K562 (cell line): ENCODE data around the gene PHF3. TPM values are rescaled to one million over a fixed set of nuclear protein-coding genes. Genes with fewer than 3 reads are reported as not detected.

Experiments
- ATAC-seq: fragments of 200-7000 bp; cut with Tn5 transposase; 3 replicates; pipeline ENCODE4 v1.9.1; 2020; ENCODE audit warnings: moderate library complexity
- BruUV-seq: library from RNA; stranded (reverse); fragments of 400-500 nt; replicated peaks from 2 replicates; lab custom pipeline; 2021; lab: Mats Ljungman, UMichigan
- CTCF ChIA-PET: fragments of 300-600 bp; formaldehyde crosslinking; extraction: SDS; loops from one replicate; lab custom pipeline; 2021; ENCODE audit warnings: low intra/inter-chr PET ratio; lab: Yijun Ruan, JAX
- POLR2A ChIA-PET: fragments of 300-600, 350-650 bp; sonication (Branson Sonifier 250); formaldehyde crosslinking; extraction: SDS; loops from one replicate; lab custom pipeline; 2021; ENCODE audit warnings: antibody characterized with exemption, inconsistent platforms; lab: Yijun Ruan, JAX
- DNase-seq, 4 experiments: peaks; one replicate each; pipeline versions ENCODE4 v3.0.0 to v3.0.0-alpha.2; 2011 to 2018; ENCODE audit warnings: low spot score in 3 of 4, mixed read lengths in 3 of 4; ENCODE audit errors: extremely low read depth in 1 of 4
- FAIRE-seq: peaks from 2 replicates; lab custom pipeline; 2011; peaks lifted over from hg19 to GRCh38; lab: Jason Lieb, UNC
- H2AFZ ChIP-seq: 2 replicates; pipeline ENCODE4 v1.6.0; 2011; ENCODE audit warnings: low read depth, low read length, control low read depth, inconsistent platforms
- H3K27ac ChIP-seq: fragments of 200-600 bp; 3 replicates; pipeline ENCODE4 v1.8.0; 2011; ENCODE audit warnings: low read depth, mild to moderate bottlenecking, control low read depth, inconsistent platforms, low read length, moderate library complexity, mixed read lengths; ENCODE audit errors: extremely low read depth
- H3K27me3 ChIP-seq, 2 experiments: fragments of 300-600 bp in 1 of 2; 2 replicates in 1 of 2; 3 replicates in 1 of 2; pipeline versions ENCODE4 v1.6.0 to v1.8.0; 2011; ENCODE audit warnings: inconsistent platforms in 2 of 2, low read length in 2 of 2, mild to moderate bottlenecking in 1 of 2, mixed read lengths in 1 of 2, moderate library complexity in 1 of 2; ENCODE audit not compliant: control insufficient read depth in 2 of 2, insufficient read depth in 2 of 2
- H3K36me3 ChIP-seq: fragments of 300-600 bp; 3 replicates; pipeline ENCODE4 v1.8.0; 2011; ENCODE audit warnings: mild to moderate bottlenecking, low read length, inconsistent platforms; ENCODE audit not compliant: control insufficient read depth, insufficient read depth
- H3K4me1 ChIP-seq, 2 experiments: fragments of 200-600 bp in 1 of 2; replicated peaks in 1 of 2; 2 replicates in 1 of 2; 3 replicates in 1 of 2; pipeline versions ENCODE4 v1.5.1 to v1.8.0; 2011; ENCODE audit warnings: inconsistent platforms in 2 of 2, low read length in 2 of 2, mild to moderate bottlenecking in 1 of 2, mixed read lengths in 1 of 2, moderate library complexity in 1 of 2; ENCODE audit not compliant: control insufficient read depth in 2 of 2, insufficient read depth in 2 of 2
- H3K4me2 ChIP-seq: 2 replicates; pipeline ENCODE4 v1.6.1; 2011; ENCODE audit warnings: low read length, control low read depth, inconsistent platforms, mixed read lengths; ENCODE audit not compliant: insufficient read depth
- H3K4me3 ChIP-seq: fragments of 200-600 bp; sonication (generic), shearing (Covaris generic); 2 replicates; pipeline ENCODE4 v1.5.1; 2016; ENCODE audit warnings: control low read depth, inconsistent platforms
- H3K79me2 ChIP-seq: fragments of 200-600 bp; 3 replicates; pipeline ENCODE4 v1.8.0; 2011; ENCODE audit warnings: low read length, inconsistent platforms; ENCODE audit not compliant: control insufficient read depth, insufficient read depth
- H3K9ac ChIP-seq, 2 experiments: 2 replicates each; pipeline versions ENCODE4 v1.6.0 to v1.6.1; 2011; ENCODE audit warnings: low read depth in 2 of 2, low read length in 2 of 2, control low read depth in 1 of 2, inconsistent platforms in 1 of 2, mild to moderate bottlenecking in 1 of 2, mixed read lengths in 1 of 2; ENCODE audit not compliant: insufficient read depth in 1 of 2
- H3K9me1 ChIP-seq: one replicate; pipeline ENCODE4 v1.6.0; 2011; ENCODE audit warnings: inconsistent platforms, mild to moderate bottlenecking, low read length, moderate library complexity; ENCODE audit not compliant: control insufficient read depth, insufficient read depth
- H3K9me3 ChIP-seq: replicated peaks from 2 replicates; pipeline ENCODE4 v1.5.1; 2011; ENCODE audit warnings: low read depth, low read length, inconsistent platforms; ENCODE audit not compliant: control insufficient read depth, insufficient read depth
- H4K20me1 ChIP-seq: replicated peaks from 2 replicates; pipeline ENCODE4 v1.6.1; 2011; ENCODE audit warnings: low read length, inconsistent platforms, mixed read lengths; ENCODE audit not compliant: control insufficient read depth, insufficient read depth
- E2F3 ChIP-seq: fragments of 250-450 bp; sonication (Bioruptor Pico); IDR thresholded peaks from 2 replicates; pipeline ENCODE4 v1.4.0; 2020; ENCODE audit warnings: mild to moderate bottlenecking
- KAT7 ChIP-seq: sonication (generic); formaldehyde crosslinking; IDR thresholded peaks from 2 replicates; pipeline ENCODE4 v1.8.0; 2022; ENCODE audit warnings: missing genetic modification reagents, mild to moderate bottlenecking, borderline replicate concordance
- MAFF ChIP-seq: IDR thresholded peaks from 2 replicates; pipeline ENCODE4 v1.6.1; 2012; ENCODE audit warnings: low read length, improper control_type of control experiment
- MAFG ChIP-seq: fragments of 450-650 bp; conservative IDR thresholded peaks from 2 replicates; pipeline ENCODE4 v1.6.1; 2016; ENCODE audit warnings: missing genetic modification characterization, missing compliant biosample characterization
- MAFK ChIP-seq: IDR thresholded peaks from 2 replicates; pipeline ENCODE4 v1.6.1; 2011; ENCODE audit warnings: low read length, improper control_type of control experiment
- MEIS2 ChIP-seq: fragments of 450-650 bp; IDR thresholded peaks from 2 replicates; pipeline ENCODE4 v1.6.1; 2014; ENCODE audit warnings: mild to moderate bottlenecking; ENCODE audit not compliant: partially characterized antibody
- SRF ChIP-seq, 2 experiments: fragments of 250-450, 450-650 bp in 1 of 2; sonication (Bioruptor Pico) in 1 of 2; sonication (generic) in 1 of 2; formaldehyde crosslinking; IDR thresholded peaks; 2 replicates each; pipeline versions ENCODE4 v1.5.0 to v1.5.1; 2020 to 2022; ENCODE audit warnings: mild to moderate bottlenecking in 1 of 2, missing genetic modification reagents in 1 of 2
- ZNF316 ChIP-seq: fragments of 450-650 bp; IDR thresholded peaks from 2 replicates; pipeline ENCODE4 v1.6.1; 2016
- WGBS: fragments of 100-300 bp; shearing (Covaris generic); methylation state at CpG from one replicate; pipeline ENCODE4 v1.1.6; 2016; ENCODE audit warnings: low coverage, mixed read lengths; ENCODE audit not compliant: insufficient coverage; ENCODE audit errors: missing lambda C conversion rate; 5-methylcytosine and 5-hydroxymethylcytosine counted together
- in situ Hi-C: fragments of 300-500 bp; cut with MboI; formaldehyde crosslinking; loops from 4 replicates; pipeline ENCODE4 v1.15.0; 2018; ENCODE audit warnings: inconsistent platforms, mixed read lengths
- intact Hi-C: fragments of 100-400 bp; cut with micrococcal nuclease; formaldehyde crosslinking; loops from 2 replicates; pipeline ENCODE4 v1.14.2; 2022
- polyA plus RNA-seq, 8 experiments: library from polyadenylated mRNA; depleted of rRNA in 4 of 8; stranded (reverse) in 5 of 8; unstranded in 3 of 8; fragments of >200 nt; fragmentation: Nextera tagmentation in 2 of 8; fragmentation: Illumina TruSeq in 1 of 8; extraction: Ambion mirVana in 2 of 8; extraction: Trizol in 1 of 8; gene quantifications; 2 replicates each; pipeline versions ENCODE4 v1.2.1 to v1.2.3, GENCODE V29; 2011 to 2014; ENCODE audit warnings: inconsistent platforms in 1 of 8, missing spikeins in 1 of 8
- total RNA-seq, 7 experiments: library from RNA; depleted of rRNA in 6 of 7; stranded (reverse); fragments of >200 nt in 6 of 7; fragmentation: Illumina TruSeq in 2 of 7; extraction: Trizol in 2 of 7; gene quantifications; 2 replicates each; pipeline versions ENCODE4 v1.2.1 to v1.2.3, GENCODE V29; 2011 to 2021; ENCODE audit warnings: low replicate concordance in 1 of 7
- TF ChIP-seq, protein P1 (sequence below), 2 experiments: fragments of 450-650 bp; formaldehyde crosslinking in 1 of 2; IDR thresholded peaks; 2 replicates each; pipeline versions ENCODE4 v1.4.0 to v1.6.1; 2014 to 2020; ENCODE audit warnings: mild to moderate bottlenecking in 2 of 2, borderline replicate concordance in 1 of 2, low read depth in 1 of 2

PHF3 gene
- total and polyA plus RNA-seq, 9 of the 15 experiments (the other 6 are each of a cell fraction or from before 2014, with no cell fraction given): 8.1 to 51.2 (median 30.9) TPM

- Histone ChIP-seq H3K4me1 (peaks cover 0 to 3% of the 10 kb centered on the region in 2 experiments; a peak in 2 of 5 replicates), H3K4me3 (no peak overlapping the region), H3K27me3 (no peaks in the 10 kb centered on the region), H2AFZ (no peak overlapping the region), H3K36me3 (no peaks in the 10 kb centered on the region), H3K9me1 (no peaks in the 10 kb centered on the region), H3K27ac (no peak overlapping the region), H4K20me1 (no peaks in the 10 kb centered on the region), H3K9me3 (no peaks in the 10 kb centered on the region), H3K4me2 (no peak overlapping the region), H3K79me2 (no peaks in the 10 kb centered on the region), H3K9ac (no peak overlapping the region)
- DNase-seq (no peak), FAIRE-seq (no peak), ATAC-seq (no peak)
- CTCF ChIA-PET: no interaction called here
- BruUV-seq: no TSS peak
- in situ Hi-C loops: no loop called here
- intact Hi-C loops: no loop called here
- no peak for TF ChIP-seq KAT7 (CRISPR knock-in tag)
- TF ChIP-seq MEIS2: peak; percentile 38
- WGBS: 0% methylated on average over 1 of the region's 1 CpG
- POLR2A ChIA-PET: interaction anchor here (0.9 to 1.4 kb wide), 2 partner anchors 10 to 14 kb away, joined by 3 read pairs; no protein-coding TSS in a partner anchor
These were observed 24.7 kb upstream of the PHF3 start for GRCh38 chr6:63610944-63611343.

- Histone ChIP-seq H3K36me3 (no peaks in the 10 kb centered on the region), H3K4me3 (no peak overlapping the region), H3K4me1 (peaks cover 0 to 3% of the 10 kb centered on the region in 2 experiments; a peak in 2 of 5 replicates), H3K27ac (no peak overlapping the region), H4K20me1 (no peaks in the 10 kb centered on the region), H3K4me2 (no peak overlapping the region), H3K9me3 (no peaks in the 10 kb centered on the region), H3K9ac (no peak overlapping the region), H3K27me3 (no peaks in the 10 kb centered on the region), H3K79me2 (no peaks in the 10 kb centered on the region), H2AFZ (no peak overlapping the region), H3K9me1 (no peaks in the 10 kb centered on the region)
- DNase-seq: no peak
- no peak for FAIRE-seq
- no peak for ATAC-seq
- CTCF ChIA-PET: no interaction called here
- in situ Hi-C loops (no loop called here), intact Hi-C loops (no loop called here)
- WGBS: 76% methylated on average over 1 of the region's 1 CpG
- BruUV-seq: no TSS peak
- POLR2A ChIA-PET: interaction anchor here (0.5 to 0.9 kb wide), 2 partner anchors 11 to 44 kb away, joined by 3 to 4 read pairs; no protein-coding TSS in a partner anchor
- TF ChIP-seq MAFG (tag) (peak; percentile 92), E2F3 (CRISPR knock-in tag) (no peak), MAFF (peak; percentile 99), MAFK (peak; percentile 99), SRF (CRISPR knock-in tag; IDR thresholded peaks at IDR 0.05) (no peak), ZNF316 (peak; percentile 97)
- TF ChIP-seq, protein P1, sequence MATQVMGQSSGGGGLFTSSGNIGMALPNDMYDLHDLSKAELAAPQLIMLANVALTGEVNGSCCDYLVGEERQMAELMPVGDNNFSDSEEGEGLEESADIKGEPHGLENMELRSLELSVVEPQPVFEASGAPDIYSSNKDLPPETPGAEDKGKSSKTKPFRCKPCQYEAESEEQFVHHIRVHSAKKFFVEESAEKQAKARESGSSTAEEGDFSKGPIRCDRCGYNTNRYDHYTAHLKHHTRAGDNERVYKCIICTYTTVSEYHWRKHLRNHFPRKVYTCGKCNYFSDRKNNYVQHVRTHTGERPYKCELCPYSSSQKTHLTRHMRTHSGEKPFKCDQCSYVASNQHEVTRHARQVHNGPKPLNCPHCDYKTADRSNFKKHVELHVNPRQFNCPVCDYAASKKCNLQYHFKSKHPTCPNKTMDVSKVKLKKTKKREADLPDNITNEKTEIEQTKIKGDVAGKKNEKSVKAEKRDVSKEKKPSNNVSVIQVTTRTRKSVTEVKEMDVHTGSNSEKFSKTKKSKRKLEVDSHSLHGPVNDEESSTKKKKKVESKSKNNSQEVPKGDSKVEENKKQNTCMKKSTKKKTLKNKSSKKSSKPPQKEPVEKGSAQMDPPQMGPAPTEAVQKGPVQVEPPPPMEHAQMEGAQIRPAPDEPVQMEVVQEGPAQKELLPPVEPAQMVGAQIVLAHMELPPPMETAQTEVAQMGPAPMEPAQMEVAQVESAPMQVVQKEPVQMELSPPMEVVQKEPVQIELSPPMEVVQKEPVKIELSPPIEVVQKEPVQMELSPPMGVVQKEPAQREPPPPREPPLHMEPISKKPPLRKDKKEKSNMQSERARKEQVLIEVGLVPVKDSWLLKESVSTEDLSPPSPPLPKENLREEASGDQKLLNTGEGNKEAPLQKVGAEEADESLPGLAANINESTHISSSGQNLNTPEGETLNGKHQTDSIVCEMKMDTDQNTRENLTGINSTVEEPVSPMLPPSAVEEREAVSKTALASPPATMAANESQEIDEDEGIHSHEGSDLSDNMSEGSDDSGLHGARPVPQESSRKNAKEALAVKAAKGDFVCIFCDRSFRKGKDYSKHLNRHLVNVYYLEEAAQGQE (IDR thresholded peaks at IDR 0.05; ENCODE audit: borderline replicate concordance): no peak
- TF ChIP-seq, protein P1 (CRISPR knock-in tag; IDR thresholded peaks at IDR 0.05; ENCODE audit: low read depth): no peak
These were observed 24.0 kb upstream of the PHF3 start for GRCh38 chr6:63611560-63611959.
